ENCODE data around the gene VPS11. TPM values are rescaled to one million over a fixed set of nuclear protein-coding genes. Genes with fewer than 3 reads are reported as not detected.

Gene VPS11
- total RNA-seq, 1 experiment from 2014 or later, result 43.2 TPM

DNA sequence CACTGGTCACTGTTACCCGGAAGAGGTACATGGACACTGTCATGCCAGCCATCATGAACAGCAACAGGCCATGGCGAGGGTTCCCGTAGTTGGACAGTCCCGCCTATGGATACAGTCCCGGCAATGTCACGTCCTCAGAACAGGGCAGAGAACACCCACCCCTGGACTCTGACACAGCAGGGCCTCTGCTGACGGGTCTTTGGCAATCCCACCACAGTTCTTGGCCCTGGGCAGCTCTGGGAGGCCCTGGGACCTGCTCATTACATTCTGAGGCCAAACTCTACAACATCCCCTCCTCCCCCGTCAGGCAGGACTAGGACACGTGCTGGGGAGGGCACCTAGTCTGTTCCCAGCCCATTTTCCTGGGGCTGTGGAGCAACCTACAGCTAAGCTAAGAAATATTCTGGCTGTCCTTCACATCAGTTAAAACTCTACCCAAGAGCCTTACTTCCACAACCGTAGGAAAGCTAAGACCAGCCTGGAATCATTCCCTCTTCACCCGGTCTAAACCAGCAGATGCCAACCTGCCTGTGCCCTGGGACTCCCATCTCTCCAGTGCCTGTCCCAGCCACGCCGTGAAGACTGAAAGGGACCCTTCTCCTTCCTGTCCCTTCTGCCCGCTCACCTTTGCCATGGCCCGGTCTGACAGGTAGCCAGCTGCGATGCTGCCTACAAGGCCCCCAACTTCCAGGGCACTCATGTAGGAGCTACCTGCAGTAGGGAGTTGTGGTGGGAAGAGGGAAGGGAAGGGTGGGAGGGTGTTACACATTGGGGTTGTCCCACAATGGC, 41.4 kb upstream of the VPS11 start:
- no peak overlapping the region for H3K4me3 Mint-ChIP-seq (ENCODE audit: unreplicated experiment)
- intact Hi-C loops (cut with micrococcal nuclease; ENCODE audit: unreplicated experiment), result no loop called here
- peaks cover 77% of the 10 kb centered on the region for H3K4me1 ChIP-seq
- H3K9me3 Mint-ChIP-seq (ENCODE audit: unreplicated experiment), result no peaks in the 10 kb centered on the region
- H3K27ac Mint-ChIP-seq (ENCODE audit: unreplicated experiment), result peak overlapping the region; percentile 11
- DNase-seq, result no peak
- H3K36me3 Mint-ChIP-seq (ENCODE audit: insufficient read depth, unreplicated experiment), result peaks cover 89% of the 10 kb centered on the region
- no peaks in the 10 kb centered on the region for H3K27me3 Mint-ChIP-seq (ENCODE audit: insufficient read depth, unreplicated experiment)
- no peaks in the 10 kb centered on the region for H3K9me3 ChIP-seq
- peaks cover 21% of the 10 kb centered on the region for H3K36me3 ChIP-seq (ENCODE audit: control insufficient read depth, insufficient read depth, low read length)
- TF ChIP-seq, protein P1, sequence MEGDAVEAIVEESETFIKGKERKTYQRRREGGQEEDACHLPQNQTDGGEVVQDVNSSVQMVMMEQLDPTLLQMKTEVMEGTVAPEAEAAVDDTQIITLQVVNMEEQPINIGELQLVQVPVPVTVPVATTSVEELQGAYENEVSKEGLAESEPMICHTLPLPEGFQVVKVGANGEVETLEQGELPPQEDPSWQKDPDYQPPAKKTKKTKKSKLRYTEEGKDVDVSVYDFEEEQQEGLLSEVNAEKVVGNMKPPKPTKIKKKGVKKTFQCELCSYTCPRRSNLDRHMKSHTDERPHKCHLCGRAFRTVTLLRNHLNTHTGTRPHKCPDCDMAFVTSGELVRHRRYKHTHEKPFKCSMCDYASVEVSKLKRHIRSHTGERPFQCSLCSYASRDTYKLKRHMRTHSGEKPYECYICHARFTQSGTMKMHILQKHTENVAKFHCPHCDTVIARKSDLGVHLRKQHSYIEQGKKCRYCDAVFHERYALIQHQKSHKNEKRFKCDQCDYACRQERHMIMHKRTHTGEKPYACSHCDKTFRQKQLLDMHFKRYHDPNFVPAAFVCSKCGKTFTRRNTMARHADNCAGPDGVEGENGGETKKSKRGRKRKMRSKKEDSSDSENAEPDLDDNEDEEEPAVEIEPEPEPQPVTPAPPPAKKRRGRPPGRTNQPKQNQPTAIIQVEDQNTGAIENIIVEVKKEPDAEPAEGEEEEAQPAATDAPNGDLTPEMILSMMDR (IDR thresholded peaks at IDR 0.05; ENCODE audit: insufficient read depth in 1 of 2, low read depth in 1 of 2, low read length in 1 of 2, severe bottlenecking in 1 of 2, unreplicated experiment in 1 of 2), result no peak
- POLR2A ChIA-PET, result interaction anchor here (0.6 kb wide), 1 partner anchor 28 kb away, joined by 5 read pairs; no protein-coding TSS in a partner anchor
- H3K27me3 ChIP-seq (replicated peaks; ENCODE audit: control insufficient read depth, insufficient read depth, low read length), result no peaks in the 10 kb centered on the region
- CTCF ChIA-PET, result interaction anchor here (0.6 kb wide), 1 partner anchor 447 kb away, joined by 3 read pairs; no protein-coding TSS in a partner anchor
- no peak overlapping the region for H3K4me3 ChIP-seq (ENCODE audit: low read depth, low read length)
- H3K4me1 Mint-ChIP-seq (ENCODE audit: low read depth, unreplicated experiment), result peaks cover 68% of the 10 kb centered on the region
- no TSS peak for BruUV-seq (replicated peaks)

DNA sequence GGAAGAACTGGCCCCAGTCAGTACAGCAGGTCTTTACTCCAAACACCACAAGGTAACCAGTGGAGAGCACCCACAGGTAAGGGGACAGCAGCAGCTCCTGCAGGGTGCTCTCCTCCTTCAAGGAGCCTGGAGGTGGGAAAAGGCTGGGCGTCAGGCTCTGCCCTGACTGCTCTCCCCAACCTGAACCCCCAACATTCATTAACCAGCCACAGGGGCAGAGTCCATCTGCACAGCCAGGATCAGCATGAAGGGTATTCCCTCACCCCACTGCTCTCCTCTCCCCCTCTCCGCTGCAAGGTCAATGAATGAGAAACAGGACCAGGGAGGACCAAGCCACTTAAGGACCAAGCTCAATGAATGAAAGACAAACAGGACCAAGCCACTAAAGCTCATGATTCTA, 40.6 kb upstream of the VPS11 start:
- CTCF ChIA-PET, result interaction anchor here (0.5 to 0.6 kb wide), 2 partner anchors 45 to 236 kb away, joined by 3 read pairs; partner anchors contain the start of gene DDX6
- POLR2A ChIA-PET, result no interaction called here
- intact Hi-C loops (cut with micrococcal nuclease; ENCODE audit: unreplicated experiment), result no loop called here
- peaks cover 21% of the 10 kb centered on the region for H3K36me3 ChIP-seq (ENCODE audit: control insufficient read depth, insufficient read depth, low read length)
- H3K9me3 Mint-ChIP-seq (ENCODE audit: unreplicated experiment), result no peaks in the 10 kb centered on the region
- BruUV-seq (replicated peaks), result no TSS peak
- H3K4me3 Mint-ChIP-seq (ENCODE audit: unreplicated experiment), result peak overlapping the region; percentile 39
- no peaks in the 10 kb centered on the region for H3K27me3 ChIP-seq (replicated peaks; ENCODE audit: control insufficient read depth, insufficient read depth, low read length)
- peak; percentile 49 to 82 for DNase-seq
- TF ChIP-seq, protein P1 (IDR thresholded peaks at IDR 0.05; ENCODE audit: insufficient read depth in 1 of 2, low read depth in 1 of 2, low read length in 1 of 2, severe bottlenecking in 1 of 2, unreplicated experiment in 1 of 2), result no peak
- H3K4me3 ChIP-seq (ENCODE audit: low read depth, low read length), result no peak overlapping the region; the same call in 1 of the 2 replicates
- H3K27ac Mint-ChIP-seq (ENCODE audit: unreplicated experiment), result peak overlapping the region; percentile 90
- H3K4me1 ChIP-seq, result peaks cover 69% of the 10 kb centered on the region
- H3K36me3 Mint-ChIP-seq (ENCODE audit: insufficient read depth, unreplicated experiment), result peaks cover 81% of the 10 kb centered on the region
- H3K27me3 Mint-ChIP-seq (ENCODE audit: insufficient read depth, unreplicated experiment), result no peaks in the 10 kb centered on the region
- H3K9me3 ChIP-seq, result no peaks in the 10 kb centered on the region
- H3K4me1 Mint-ChIP-seq (ENCODE audit: low read depth, unreplicated experiment), result peaks cover 65% of the 10 kb centered on the region

DNA sequence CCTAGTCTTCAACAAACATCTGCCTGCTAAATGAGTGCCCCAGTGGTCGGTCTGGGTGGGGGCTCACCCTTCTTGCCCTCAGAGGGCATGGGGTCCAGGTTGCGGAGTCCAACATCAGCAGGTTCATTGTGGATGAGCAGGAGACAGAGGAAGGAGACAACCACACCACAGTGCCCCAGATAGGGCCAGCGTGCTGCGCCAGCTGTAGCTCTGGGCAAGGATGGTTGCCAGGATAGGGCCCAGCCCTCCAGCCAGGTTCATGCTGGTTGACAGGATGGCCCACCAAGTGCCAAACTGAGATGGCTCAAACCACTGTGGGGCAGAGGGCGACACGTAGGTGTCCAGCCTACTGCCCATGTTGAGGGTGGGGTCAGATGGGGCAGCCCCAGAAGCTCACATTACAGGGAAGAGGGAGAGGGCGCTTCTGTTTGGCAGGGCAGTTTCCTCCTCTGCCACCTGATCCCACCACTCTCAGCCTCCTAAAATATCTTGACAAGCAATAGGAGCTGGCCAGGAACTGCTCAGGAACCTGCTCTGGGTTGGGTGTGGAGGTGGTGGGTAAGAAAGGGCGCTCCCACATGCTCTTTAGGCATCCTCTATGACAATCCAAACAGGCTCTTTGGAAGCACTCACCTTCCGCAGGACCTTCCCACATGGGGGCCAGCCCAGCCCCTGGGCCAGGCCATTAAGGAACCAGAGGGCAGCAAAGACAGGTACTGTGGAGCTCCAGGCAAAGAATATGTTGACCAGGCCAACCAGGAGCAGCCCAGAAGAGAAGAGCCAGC, 39.9 kb upstream of the VPS11 start:
- no TSS peak for BruUV-seq (replicated peaks)

More for the DNA sequence above, 39.9 kb upstream of the VPS11 start:
- Histone ChIP-seq H3K36me3 (ENCODE audit: control insufficient read depth, insufficient read depth, low read length) (peaks cover 21% of the 10 kb centered on the region), H3K9me3 (no peaks in the 10 kb centered on the region), H3K27me3 (replicated peaks; ENCODE audit: control insufficient read depth, insufficient read depth, low read length) (no peaks in the 10 kb centered on the region), H3K4me1 (peaks cover 63% of the 10 kb centered on the region), H3K4me3 (ENCODE audit: low read depth, low read length) (no peak overlapping the region; the same call in 1 of the 2 replicates)
- intact Hi-C loops (cut with micrococcal nuclease; ENCODE audit: unreplicated experiment), result no loop called here
- POLR2A ChIA-PET, result interaction anchor here (0.5 kb wide), 1 partner anchor 43 kb away, joined by 3 read pairs; no protein-coding TSS in a partner anchor
- H3K36me3 Mint-ChIP-seq (ENCODE audit: insufficient read depth, unreplicated experiment), result peaks cover 74% of the 10 kb centered on the region
- H3K27me3 Mint-ChIP-seq (ENCODE audit: insufficient read depth, unreplicated experiment), result no peaks in the 10 kb centered on the region
- H3K27ac Mint-ChIP-seq (ENCODE audit: unreplicated experiment), result peak overlapping the region; percentile 90
- H3K4me1 Mint-ChIP-seq (ENCODE audit: low read depth, unreplicated experiment), result peaks cover 64% of the 10 kb centered on the region
- CTCF ChIA-PET, result interaction anchor here (0.6 kb wide), 1 partner anchor 237 kb away, joined by 3 read pairs; the partner anchor contains the start of gene DDX6
- TF ChIP-seq, protein P1 (IDR thresholded peaks at IDR 0.05; ENCODE audit: insufficient read depth in 1 of 2, low read depth in 1 of 2, low read length in 1 of 2, severe bottlenecking in 1 of 2, unreplicated experiment in 1 of 2), result no peak
- H3K4me3 Mint-ChIP-seq (ENCODE audit: unreplicated experiment), result peak overlapping the region; percentile 39
- H3K9me3 Mint-ChIP-seq (ENCODE audit: unreplicated experiment), result no peaks in the 10 kb centered on the region
- DNase-seq, result no peak
